ENCODE measurements around the gene BTBD19. TPM values are rescaled to one million over a fixed set of nuclear protein-coding genes. Genes with fewer than 3 reads are reported as not detected.
"Not testable (repeated sequence)": the region's sequence is repeated elsewhere in the genome, so short reads cannot be mapped to it uniquely, and the experiment has no call there.

Gene BTBD19
- total RNA-seq, 1 donor from 2014 or later = 5.7 TPM

DNA sequence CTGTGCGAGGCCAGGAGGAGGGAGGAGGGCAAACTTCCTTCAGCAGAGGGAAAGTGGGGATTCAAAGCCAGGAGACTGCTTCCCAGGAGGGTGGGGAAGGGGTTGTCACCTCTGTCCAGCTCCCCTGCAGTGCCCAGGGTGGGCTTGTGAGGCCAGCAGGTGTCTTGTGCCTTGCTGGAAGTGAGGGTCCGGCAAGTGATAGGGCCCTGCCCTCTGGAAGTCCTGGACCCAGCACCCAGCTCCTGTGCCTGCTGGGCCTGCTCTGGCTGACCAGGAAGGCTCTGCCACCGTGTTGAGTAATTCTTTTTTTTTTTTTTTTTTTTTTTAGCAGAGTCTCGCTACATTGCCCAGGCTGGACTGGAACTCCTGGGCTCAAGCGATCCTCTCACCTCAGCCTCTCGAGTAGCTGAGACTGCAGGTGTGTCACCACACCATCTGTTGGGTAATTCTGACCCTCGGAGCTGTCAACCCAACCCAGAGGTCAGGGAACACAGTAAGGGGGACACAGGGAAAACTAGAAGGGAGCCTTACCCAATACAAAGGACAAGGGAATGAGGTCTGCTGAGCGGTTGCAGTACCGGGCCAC lies 21.4 kb upstream of the BTBD19 start:
- no peaks in the 10 kb centered on the region for H3K36me3 ChIP-seq (ENCODE audit: control insufficient read depth in 3 of 3, insufficient read depth in 3 of 3, low read length in 3 of 3)
- no peak overlapping the region for H3K27ac ChIP-seq (ENCODE audit: low read depth, low read length)
- no peaks in the 10 kb centered on the region for H3K9me3 ChIP-seq (ENCODE audit: control insufficient read depth in 3 of 3, low read length in 3 of 3)
- peaks cover 21 to 29% (median 27%) of the 10 kb centered on the region in 3 donors for H3K4me1 ChIP-seq (ENCODE audit: control insufficient read depth in 3 of 3, insufficient read depth in 3 of 3, low read length in 3 of 3)
- peak overlapping the region in 1 of 3 donors; percentile 80 for H3K9ac ChIP-seq (ENCODE audit: low read depth in 1 of 3, low read length in 3 of 3)
- H3K4me3 ChIP-seq (ENCODE audit: low read length in 3 of 3) = peak overlapping the region in 1 of 3 donors; percentile 81
- no peaks in the 10 kb centered on the region for H3K27me3 ChIP-seq (ENCODE audit: control insufficient read depth in 3 of 3, insufficient read depth in 3 of 3, low read length in 3 of 3)

GRCh38 chr1:44787506-44787905 lies 20.8 kb upstream of the BTBD19 start:
- Histone ChIP-seq H3K9me3 (ENCODE audit: control insufficient read depth in 3 of 3, low read length in 3 of 3) (no peaks in the 10 kb centered on the region), H3K36me3 (ENCODE audit: control insufficient read depth in 3 of 3, insufficient read depth in 3 of 3, low read length in 3 of 3) (no peaks in the 10 kb centered on the region), H3K27me3 (ENCODE audit: control insufficient read depth in 3 of 3, insufficient read depth in 3 of 3, low read length in 3 of 3) (no peaks in the 10 kb centered on the region), H3K4me1 (ENCODE audit: control insufficient read depth in 3 of 3, insufficient read depth in 3 of 3, low read length in 3 of 3) (peaks cover 21 to 29% (median 27%) of the 10 kb centered on the region in 3 donors), H3K4me3 (ENCODE audit: low read length in 3 of 3) (no peak overlapping the region), H3K27ac (ENCODE audit: low read depth, low read length) (no peak overlapping the region), H3K9ac (ENCODE audit: low read depth in 1 of 3, low read length in 3 of 3) (no peak overlapping the region)

- Histone ChIP-seq H3K4me1 (ENCODE audit: control insufficient read depth in 3 of 3, insufficient read depth in 3 of 3, low read length in 3 of 3) (peaks cover 21 to 29% (median 27%) of the 10 kb centered on the region in 3 donors), H3K27me3 (ENCODE audit: control insufficient read depth in 3 of 3, insufficient read depth in 3 of 3, low read length in 3 of 3) (no peaks in the 10 kb centered on the region), H3K9me3 (ENCODE audit: control insufficient read depth in 3 of 3, low read length in 3 of 3) (no peaks in the 10 kb centered on the region), H3K9ac (ENCODE audit: low read depth in 1 of 3, low read length in 3 of 3) (no peak within 1 kb of the TSS), H3K36me3 (ENCODE audit: control insufficient read depth in 3 of 3, insufficient read depth in 3 of 3, low read length in 3 of 3) (no peaks in the 10 kb centered on the region), H3K4me3 (ENCODE audit: low read length in 3 of 3) (no peak within 1 kb of the TSS), H3K27ac (ENCODE audit: low read depth, low read length) (no peak within 1 kb of the TSS)
Measured at GRCh38 chr1:44788120-44788860, 20.0 kb upstream of the BTBD19 start, which contains the start of gene BEST4. TSS of gene BEST4 (minus strand) at chr1:44788170. CDS start at chr1:44787705, 465 bp downstream.

DNA sequence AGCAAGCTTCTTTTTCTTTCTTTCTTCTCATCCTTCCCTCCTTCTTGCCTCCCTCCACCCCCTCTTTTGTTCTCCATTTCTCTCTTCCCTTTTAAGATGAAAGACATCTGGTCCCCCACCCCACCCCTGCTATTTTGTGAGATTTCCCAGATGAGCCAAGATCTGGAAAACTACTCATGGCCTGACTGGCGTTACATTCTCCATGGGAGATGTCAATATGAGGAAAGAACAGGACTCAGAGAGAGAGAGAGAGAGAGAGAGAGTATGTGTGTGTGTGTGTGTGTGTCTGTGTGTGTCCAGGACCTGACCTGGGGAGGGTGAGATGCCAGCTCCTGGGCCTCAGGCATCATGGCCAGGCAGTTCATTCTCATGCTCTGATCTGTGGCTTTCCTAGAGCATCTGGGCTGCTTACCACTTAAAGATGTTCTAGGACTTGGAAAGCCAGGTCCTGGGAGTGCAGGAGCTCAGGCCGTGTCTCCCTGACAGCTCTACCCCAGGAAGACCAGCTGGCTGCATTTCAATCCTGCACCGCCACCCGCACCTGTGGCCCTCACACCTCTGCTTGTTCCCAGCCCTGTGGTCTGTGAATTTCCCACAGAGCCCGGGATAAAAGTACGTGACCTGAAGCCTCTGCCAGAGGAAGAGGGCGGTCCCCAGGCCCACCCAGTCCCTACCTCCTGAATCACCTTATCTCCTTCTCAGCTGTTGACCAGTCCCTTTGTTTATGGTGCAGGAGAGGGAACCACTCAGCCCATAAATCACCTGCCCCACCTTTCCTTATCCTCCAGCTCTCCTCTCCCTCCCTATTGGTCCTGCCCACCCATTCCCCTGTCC lies 17.1 kb upstream of the BTBD19 start:
- no peak overlapping the region for H3K9ac ChIP-seq (ENCODE audit: low read depth in 1 of 3, low read length in 3 of 3)
- H3K36me3 ChIP-seq (ENCODE audit: control insufficient read depth in 3 of 3, insufficient read depth in 3 of 3, low read length in 3 of 3) = no peaks in the 10 kb centered on the region
- no peak overlapping the region for H3K27ac ChIP-seq (ENCODE audit: low read depth, low read length)
- no peak overlapping the region for H3K4me3 ChIP-seq (ENCODE audit: low read length in 3 of 3)
- H3K4me1 ChIP-seq (ENCODE audit: control insufficient read depth in 3 of 3, insufficient read depth in 3 of 3, low read length in 3 of 3) = peaks cover 5 to 6% (median 5%) of the 10 kb centered on the region in 3 donors
- no peaks in the 10 kb centered on the region for H3K27me3 ChIP-seq (ENCODE audit: control insufficient read depth in 3 of 3, insufficient read depth in 3 of 3, low read length in 3 of 3)
- H3K9me3 ChIP-seq (ENCODE audit: control insufficient read depth in 3 of 3, low read length in 3 of 3) = no peaks in the 10 kb centered on the region

DNA sequence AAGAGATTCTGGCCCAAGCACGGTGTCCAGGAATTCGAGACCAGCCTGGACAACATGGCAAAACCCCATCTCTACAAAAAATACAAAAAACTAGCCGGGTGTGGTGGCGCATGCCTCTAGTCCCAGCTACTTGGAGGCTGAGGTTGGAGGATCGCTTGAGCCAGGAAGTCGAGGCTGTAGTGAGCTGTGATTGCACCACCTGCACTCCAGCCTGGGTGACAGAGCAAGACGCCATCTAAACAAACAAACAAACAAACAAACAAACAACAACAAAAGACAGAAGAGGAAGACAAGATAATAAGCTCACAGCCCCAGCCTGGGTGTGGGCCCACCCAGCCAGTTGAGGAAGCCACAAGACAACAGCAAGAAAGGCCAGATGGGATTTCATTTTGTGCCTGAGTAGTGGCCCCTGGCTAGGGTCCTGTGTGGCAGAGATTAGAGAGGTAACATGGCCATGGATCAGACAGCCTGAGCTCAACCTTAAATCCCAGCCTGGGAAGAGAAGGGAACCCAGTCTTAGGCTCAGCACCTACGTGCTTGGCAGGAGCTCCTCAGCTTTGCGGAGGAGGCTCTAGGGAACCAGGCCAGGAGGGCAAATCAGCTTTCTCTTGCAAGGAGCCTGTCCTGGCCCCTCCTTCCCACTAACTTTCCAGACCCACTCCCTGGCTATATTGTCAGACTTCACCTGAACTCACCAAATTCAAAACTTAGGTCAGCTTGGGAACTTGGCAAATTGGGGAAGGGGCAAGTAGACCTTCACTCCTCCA lies 15.4 kb upstream of the BTBD19 start:
- Histone ChIP-seq H3K9me3 (ENCODE audit: control insufficient read depth in 3 of 3, low read length in 3 of 3) (no peaks in the 10 kb centered on the region), H3K27ac (ENCODE audit: low read depth, low read length) (no peak overlapping the region), H3K4me1 (ENCODE audit: control insufficient read depth in 3 of 3, insufficient read depth in 3 of 3, low read length in 3 of 3) (no peaks in the 10 kb centered on the region), H3K4me3 (ENCODE audit: low read length in 3 of 3) (no peak overlapping the region), H3K27me3 (ENCODE audit: control insufficient read depth in 3 of 3, insufficient read depth in 3 of 3, low read length in 3 of 3) (no peaks in the 10 kb centered on the region), H3K36me3 (ENCODE audit: control insufficient read depth in 3 of 3, insufficient read depth in 3 of 3, low read length in 3 of 3) (no peaks in the 10 kb centered on the region), H3K9ac (ENCODE audit: low read depth in 1 of 3, low read length in 3 of 3) (no peak overlapping the region)

GRCh38 chr1:44797886-44798285 lies 10.4 kb upstream of the BTBD19 start:
- H3K9ac ChIP-seq (ENCODE audit: low read depth in 1 of 3, low read length in 3 of 3); H3K27ac ChIP-seq (ENCODE audit: low read depth, low read length); H3K9me3 ChIP-seq (ENCODE audit: control insufficient read depth in 3 of 3, low read length in 3 of 3); H3K4me3 ChIP-seq (ENCODE audit: low read length in 3 of 3); H3K27me3 ChIP-seq (ENCODE audit: control insufficient read depth in 3 of 3, insufficient read depth in 3 of 3, low read length in 3 of 3): not testable (repeated sequence)
- H3K4me1 ChIP-seq (ENCODE audit: control insufficient read depth in 3 of 3, insufficient read depth in 3 of 3, low read length in 3 of 3) = peaks cover 12 to 31% (median 21%) of the 10 kb centered on the region in 3 donors
- peaks cover 2 to 10% (median 9%) of the 10 kb centered on the region in 3 donors for H3K36me3 ChIP-seq (ENCODE audit: control insufficient read depth in 3 of 3, insufficient read depth in 3 of 3, low read length in 3 of 3)

- H3K27ac ChIP-seq (ENCODE audit: low read depth, low read length) = peak overlapping the region; percentile 93
Measured at GRCh38 chr1:44798481-44799365, 9.6 kb upstream of the BTBD19 start.

DNA sequence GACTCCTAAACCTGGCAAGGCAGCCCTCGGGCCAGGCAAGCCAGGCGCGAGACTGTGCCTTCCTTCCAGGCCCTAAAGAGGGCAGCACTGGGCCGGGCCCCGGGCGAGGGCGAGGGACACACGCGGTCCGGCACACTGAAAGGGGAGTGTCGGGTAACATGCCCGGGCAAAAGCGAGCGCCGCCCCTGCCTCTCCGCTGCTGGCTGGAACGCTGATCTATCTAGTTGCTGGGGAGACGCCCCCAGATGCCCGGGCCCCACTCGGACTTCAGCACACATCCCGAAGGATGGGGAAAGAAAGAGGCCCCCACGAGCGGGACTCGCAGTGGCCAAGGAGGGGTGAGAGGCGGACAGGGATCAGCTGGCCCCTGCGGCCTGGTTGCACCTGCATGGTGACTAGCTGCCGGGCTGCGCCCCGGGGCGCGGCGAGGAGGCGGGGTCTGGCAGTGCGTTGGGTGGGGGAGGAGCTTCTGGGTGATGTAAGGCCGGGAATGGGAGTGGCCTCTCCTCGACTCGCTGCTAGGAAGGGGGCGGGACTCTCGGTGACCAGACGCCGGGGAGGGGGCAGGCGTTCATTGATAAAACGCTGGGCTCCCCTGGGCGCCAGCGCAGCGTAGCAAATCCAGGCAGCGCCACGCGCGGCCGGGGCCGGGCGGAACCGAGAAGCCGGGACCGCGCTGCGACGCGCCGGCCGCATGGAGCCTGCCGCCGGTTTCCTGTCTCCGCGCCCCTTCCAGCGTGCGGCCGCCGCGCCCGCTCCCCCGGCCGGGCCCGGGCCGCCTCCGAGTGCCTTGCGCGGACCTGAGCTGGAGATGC lies 8.3 kb upstream of the BTBD19 start, which contains the start of gene PLK3:
Gene PLK3 (plus strand): TSS at position 608 of the 815 bp plus-strand sequence. CDS start 87 bp downstream, at position 695.
- peaks cover 17 to 45% (median 37%) of the 10 kb centered on the region in 3 donors for H3K4me1 ChIP-seq (ENCODE audit: control insufficient read depth in 3 of 3, insufficient read depth in 3 of 3, low read length in 3 of 3)
- H3K4me3 ChIP-seq (ENCODE audit: low read length in 3 of 3) = peak within 1 kb of the TSS; percentile 77 to 78 (median 78)
- no peaks in the 10 kb centered on the region for H3K9me3 ChIP-seq (ENCODE audit: control insufficient read depth in 3 of 3, low read length in 3 of 3)
- no peaks in the 10 kb centered on the region for H3K27me3 ChIP-seq (ENCODE audit: control insufficient read depth in 3 of 3, insufficient read depth in 3 of 3, low read length in 3 of 3)
- peaks cover 17 to 28% (median 19%) of the 10 kb centered on the region in 3 donors for H3K36me3 ChIP-seq (ENCODE audit: control insufficient read depth in 3 of 3, insufficient read depth in 3 of 3, low read length in 3 of 3)
- H3K27ac ChIP-seq (ENCODE audit: low read depth, low read length) = peak within 1 kb of the TSS; percentile 93
- peak within 1 kb of the TSS; percentile 83 to 92 (median 88) for H3K9ac ChIP-seq (ENCODE audit: low read depth in 1 of 3, low read length in 3 of 3)

More at GRCh38 chr1:44798481-44799365, 9.6 kb upstream of the BTBD19 start:
- Histone ChIP-seq H3K4me3 (ENCODE audit: low read length in 3 of 3) (no peak overlapping the region), H3K4me1 (ENCODE audit: control insufficient read depth in 3 of 3, insufficient read depth in 3 of 3, low read length in 3 of 3) (peaks cover 17 to 39% (median 29%) of the 10 kb centered on the region in 3 donors), H3K9me3 (ENCODE audit: control insufficient read depth in 3 of 3, low read length in 3 of 3) (no peaks in the 10 kb centered on the region), H3K36me3 (ENCODE audit: control insufficient read depth in 3 of 3, insufficient read depth in 3 of 3, low read length in 3 of 3) (peaks cover 7 to 18% (median 13%) of the 10 kb centered on the region in 3 donors), H3K27me3 (ENCODE audit: control insufficient read depth in 3 of 3, insufficient read depth in 3 of 3, low read length in 3 of 3) (no peaks in the 10 kb centered on the region), H3K9ac (ENCODE audit: low read depth in 1 of 3, low read length in 3 of 3) (no peak overlapping the region)

Data from skeletal muscle tissue (tissue), 4 donors.